KMS-11 (cell line): Measurements from ENCODE around the gene GLIS1.

Source experiments
- H2AFZ ChIP-seq: fragments of 200-600 bp; sonication (generic); 2 replicates; pipeline ENCODE4 v1.6.1; 2016; ENCODE audit warnings: antibody characterized with exemption, mixed run types, low read depth
- H3K27ac ChIP-seq: fragments of 200-600 bp; sonication (generic); 2 replicates; pipeline ENCODE4 v1.6.1; 2016; ENCODE audit warnings: mild to moderate bottlenecking, mixed run types
- H3K27me3 ChIP-seq: fragments of 200-600 bp; sonication (generic); 2 replicates; pipeline ENCODE4 v1.6.1; 2017; ENCODE audit warnings: mild to moderate bottlenecking, low read depth, mixed run types, moderate library complexity; ENCODE audit not compliant: insufficient read depth
- H3K36me3 ChIP-seq: fragments of 200-600 bp; sonication (generic); 2 replicates; pipeline ENCODE4 v1.6.1; 2017; ENCODE audit warnings: mild to moderate bottlenecking, mixed run types; ENCODE audit not compliant: insufficient read depth
- H3K4me1 ChIP-seq: fragments of 200-600 bp; sonication (generic); 2 replicates; pipeline ENCODE4 v1.6.1; 2016; ENCODE audit warnings: mild to moderate bottlenecking, low read depth, mixed run types; ENCODE audit not compliant: poor library complexity, severe bottlenecking
- H3K4me2 ChIP-seq: fragments of 200-600 bp; sonication (generic); 2 replicates; pipeline ENCODE4 v1.7.0; 2016; ENCODE audit warnings: mild to moderate bottlenecking, mixed run types
- H3K4me3 ChIP-seq: fragments of 200-600 bp; sonication (generic); IDR thresholded peaks from 2 replicates; pipeline ENCODE4 v1.6.1; 2017; ENCODE audit warnings: low read depth, low read length, mixed read lengths; ENCODE audit not compliant: insufficient read depth
- H3K79me2 ChIP-seq: fragments of 200-600 bp; sonication (generic); 2 replicates; pipeline ENCODE4 v1.6.1; 2016; ENCODE audit warnings: low read depth, mixed run types; ENCODE audit not compliant: insufficient read depth
- H3K9ac ChIP-seq: fragments of 200-600 bp; sonication (generic); 2 replicates; pipeline ENCODE4 v1.6.1; 2016; ENCODE audit warnings: mild to moderate bottlenecking, mixed run types
- H4K20me1 ChIP-seq: fragments of 200-600 bp; sonication (generic); 2 replicates; pipeline ENCODE4 v1.6.1; 2016; ENCODE audit warnings: mild to moderate bottlenecking, mixed run types; ENCODE audit not compliant: insufficient read depth
- CTCF ChIP-seq: fragments of 200-600 bp; sonication (generic); conservative IDR thresholded peaks from 2 replicates; pipeline ENCODE4 v1.6.1; 2017; ENCODE audit warnings: low read depth, mild to moderate bottlenecking, antibody characterized with exemption, low read length, moderate library complexity, mixed read lengths

The GLIS1 gene

GRCh38 chr1:53702341-53702740 is 36.6 kb downstream of the GLIS1 start:
- Histone ChIP-seq H3K27me3 (no peaks in the 10 kb centered on the region), H3K27ac (no peak overlapping the region), H4K20me1 (no peaks in the 10 kb centered on the region), H3K4me2 (no peak overlapping the region), H3K9ac (no peak overlapping the region), H2AFZ (no peak overlapping the region), H3K79me2 (no peaks in the 10 kb centered on the region), H3K4me3 (no peak overlapping the region), H3K4me1 (no peaks in the 10 kb centered on the region), H3K36me3 (no peaks in the 10 kb centered on the region)
- no peak for TF ChIP-seq CTCF

- TF ChIP-seq CTCF, result no peak
- H3K4me3 ChIP-seq, result no peak overlapping the region
- no peak overlapping the region for H3K9ac ChIP-seq
- no peak overlapping the region for H3K27ac ChIP-seq
- H3K36me3 ChIP-seq, result no peaks in the 10 kb centered on the region
- no peak overlapping the region for H2AFZ ChIP-seq
- no peaks in the 10 kb centered on the region for H3K27me3 ChIP-seq
- no peak overlapping the region for H3K4me2 ChIP-seq
- H4K20me1 ChIP-seq, result no peaks in the 10 kb centered on the region
- H3K79me2 ChIP-seq, result no peaks in the 10 kb centered on the region
- H3K4me1 ChIP-seq, result no peaks in the 10 kb centered on the region
These were observed 38.2 kb downstream of the GLIS1 start for GRCh38 chr1:53700776-53701175.

DNA sequence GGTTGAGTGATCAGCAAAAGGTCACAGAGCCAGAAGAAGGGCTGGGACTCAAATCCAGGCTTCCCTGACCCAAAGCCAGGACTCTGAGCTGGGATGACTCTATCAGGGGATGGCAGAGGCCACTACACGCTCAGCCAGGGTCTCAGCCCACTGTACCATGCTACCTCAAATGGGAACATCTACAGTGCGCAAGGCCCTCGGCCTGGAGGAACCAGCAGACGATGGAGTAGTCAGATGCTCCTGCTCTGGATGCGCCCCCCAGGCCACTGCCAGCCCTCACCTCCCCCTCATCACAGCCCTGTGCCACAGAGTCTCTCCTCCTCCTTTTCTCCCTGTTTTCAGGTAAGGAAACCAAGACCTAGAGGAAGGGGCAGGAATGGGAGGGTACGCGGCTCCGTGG is 39.0 kb downstream of the GLIS1 start:
- H3K9ac ChIP-seq, result no peak overlapping the region
- H3K4me2 ChIP-seq, result no peak overlapping the region
- no peaks in the 10 kb centered on the region for H3K36me3 ChIP-seq
- H3K79me2 ChIP-seq, result no peaks in the 10 kb centered on the region
- H3K4me3 ChIP-seq, result no peak overlapping the region
- no peaks in the 10 kb centered on the region for H3K27me3 ChIP-seq
- H3K27ac ChIP-seq, result no peak overlapping the region
- no peaks in the 10 kb centered on the region for H4K20me1 ChIP-seq
- TF ChIP-seq CTCF, result no peak
- no peaks in the 10 kb centered on the region for H3K4me1 ChIP-seq
- H2AFZ ChIP-seq, result no peak overlapping the region

GRCh38 chr1:53698384-53698980 is 40.5 kb downstream of the GLIS1 start:
- no peak for TF ChIP-seq CTCF
- Histone ChIP-seq H3K27me3 (no peaks in the 10 kb centered on the region), H3K27ac (no peak overlapping the region)

More at GRCh38 chr1:53698384-53698980, 40.5 kb downstream of the GLIS1 start:
- Histone ChIP-seq H3K4me2 (no peak overlapping the region), H2AFZ (no peak overlapping the region), H3K4me3 (no peak overlapping the region), H3K4me1 (no peaks in the 10 kb centered on the region), H3K36me3 (no peaks in the 10 kb centered on the region), H3K9ac (no peak overlapping the region), H4K20me1 (no peaks in the 10 kb centered on the region), H3K79me2 (no peaks in the 10 kb centered on the region)
